Lung (tissue), 12 donors: Measurements from ENCODE around the gene XBP1. TPM values are rescaled to one million over a fixed set of nuclear protein-coding genes. Genes with fewer than 3 reads are reported as not detected.

ENCODE experiments used
- ATAC-seq: fragments of 200-7000 bp; cut with Tn5 transposase; one replicate; pipeline ENCODE4 v1.9.1; 2020; ENCODE audit warnings: moderate number of reproducible peaks; ENCODE audit not compliant: insufficient read depth, low FRiP score
- DNase-seq, 3 donors: peaks; one replicate each; pipeline ENCODE4 v3.0.0-alpha.2; 2013 to 2017
- H3K27ac ChIP-seq, 2 donors: one replicate each; pipeline ENCODE4 v1.5.1; 2013; ENCODE audit warnings: mild to moderate bottlenecking in 2 of 2, moderate library complexity in 2 of 2, control low read depth in 1 of 2, inconsistent platforms in 1 of 2, low read depth in 1 of 2, low read length in 1 of 2
- H3K27me3 ChIP-seq, 3 donors: one replicate each; pipeline ENCODE4 v1.5.1; 2013; ENCODE audit warnings: low read length in 2 of 3; ENCODE audit not compliant: control insufficient read depth in 3 of 3, insufficient read depth in 3 of 3
- H3K36me3 ChIP-seq, 4 donors: one replicate each; pipeline ENCODE4 v1.5.1; 2013; ENCODE audit warnings: low read length in 4 of 4, mild to moderate bottlenecking in 1 of 4, moderate library complexity in 1 of 4; ENCODE audit not compliant: control insufficient read depth in 4 of 4, insufficient read depth in 4 of 4
- H3K4me1 ChIP-seq, 5 donors: one replicate each; pipeline ENCODE4 v1.5.1; 2013; ENCODE audit warnings: low read length in 5 of 5, mild to moderate bottlenecking in 2 of 5, moderate library complexity in 1 of 5; ENCODE audit not compliant: control insufficient read depth in 5 of 5, insufficient read depth in 5 of 5
- H3K4me3 ChIP-seq: one replicate; pipeline ENCODE4 v1.5.1; 2013; ENCODE audit warnings: mild to moderate bottlenecking, control low read depth, moderate library complexity
- H3K9ac ChIP-seq, 2 donors: one replicate each; pipeline ENCODE4 v1.5.1; 2013; ENCODE audit warnings: low read length in 2 of 2, control low read depth in 1 of 2; ENCODE audit not compliant: insufficient read depth in 1 of 2
- H3K9me3 ChIP-seq, 4 donors: one replicate each; pipeline ENCODE4 v1.5.1; 2013; ENCODE audit warnings: low read length in 3 of 4, mild to moderate bottlenecking in 1 of 4, moderate library complexity in 1 of 4; ENCODE audit not compliant: control insufficient read depth in 4 of 4, insufficient read depth in 3 of 4
- CTCF ChIP-seq: IDR thresholded peaks from 2 replicates; pipeline ENCODE4 v1.5.1; 2012; ENCODE audit warnings: mild to moderate bottlenecking; ENCODE audit errors: control extremely low read depth, extremely low read depth
- WGBS, 2 donors: extraction: QIAGEN DNeasy Blood & Tissue Kit; methylation state at CpG; one replicate each; pipeline ENCODE4 v1.1.7; 2013; 5-methylcytosine and 5-hydroxymethylcytosine counted together
- polyA plus RNA-seq, 2 donors: library from polyadenylated mRNA; stranded (reverse); fragments of 200-250 nt; gene quantifications; one replicate each; pipeline ENCODE4 v1.2.1, GENCODE V29; 2013
- total RNA-seq, 2 donors: library from RNA; depleted of rRNA in 1 of 2; stranded (reverse); fragments of >200 nt in 1 of 2; gene quantifications; one replicate each; pipeline ENCODE4 v1.2.1, GENCODE V29; 2014 to 2021
- donor health status: control.
- donor health status: control.
- donor health status: Bipolar disorder and iron deficiency.
- donor health status: healthy.
- donor health status: DM: yes; HTN: yes; CAD: no.

Gene XBP1
- total and polyA plus RNA-seq, 4 donors: 144 to 341 (median 311) TPM

- peaks cover 0 to 16% (median 0%) of the 10 kb centered on the region in 5 donors for H3K4me1 ChIP-seq
Measured at GRCh38 chr22:28792491-28793383, 7.6 kb downstream of the XBP1 start.

GRCh38 chr22:28791841-28792490 is 8.4 kb downstream of the XBP1 start:
- no peak for ATAC-seq
- H3K27ac ChIP-seq: no peak overlapping the region
- peaks cover 25 to 38% (median 36%) of the 10 kb centered on the region in 4 donors for H3K36me3 ChIP-seq
- H3K27me3 ChIP-seq: no peaks in the 10 kb centered on the region
- no peak overlapping the region for H3K4me3 ChIP-seq
- H3K9ac ChIP-seq: no peak overlapping the region
- WGBS, 2 donors: 61 to 66% methylated on average over 3 of the region's 3 CpGs
- DNase-seq: no peak
- no peak for TF ChIP-seq CTCF
- no peaks in the 10 kb centered on the region for H3K9me3 ChIP-seq
- H3K4me1 ChIP-seq: peaks cover 0 to 12% (median 0%) of the 10 kb centered on the region in 5 donors

More at GRCh38 chr22:28792491-28793383, 7.6 kb downstream of the XBP1 start:
- H3K9ac ChIP-seq: no peak overlapping the region
- WGBS, 2 donors: 73 to 84% methylated on average over 15 of the region's 15 CpGs
- H3K4me3 ChIP-seq: no peak overlapping the region
- no peak for ATAC-seq
- DNase-seq: no peak
- peaks cover 25 to 40% (median 37%) of the 10 kb centered on the region in 4 donors for H3K36me3 ChIP-seq
- TF ChIP-seq CTCF: no peak
- H3K27ac ChIP-seq: no peak overlapping the region
- no peaks in the 10 kb centered on the region for H3K9me3 ChIP-seq
- H3K27me3 ChIP-seq: no peaks in the 10 kb centered on the region

GRCh38 chr22:28791124-28791523 is 9.2 kb downstream of the XBP1 start:
- H3K9ac ChIP-seq: no peak overlapping the region
- no peaks in the 10 kb centered on the region for H3K9me3 ChIP-seq
- H3K4me3 ChIP-seq: no peak overlapping the region
- H3K36me3 ChIP-seq: peaks cover 21 to 34% (median 33%) of the 10 kb centered on the region in 4 donors
- DNase-seq: no peak
- no peak for TF ChIP-seq CTCF
- no peaks in the 10 kb centered on the region for H3K27me3 ChIP-seq
- ATAC-seq: no peak
- H3K27ac ChIP-seq: no peak overlapping the region
- 93 to 96% methylated on average over 5 of the region's 5 CpGs for WGBS, 2 donors
- peaks cover 0 to 5% (median 0%) of the 10 kb centered on the region in 5 donors for H3K4me1 ChIP-seq
